CD4-positive, alpha-beta T cell treated with Interleukin-4 for 4 hours (primary cell): ENCODE measurements around the gene UIMC1.
"Not testable (repeated sequence)": the region's sequence is repeated elsewhere in the genome, so short reads cannot be mapped to it uniquely, and the experiment has no call there.

ENCODE experiments used
- DNase-seq: peaks from one replicate; pipeline ENCODE4 v3.0.0-alpha.2; 2020

The UIMC1 gene

DNA sequence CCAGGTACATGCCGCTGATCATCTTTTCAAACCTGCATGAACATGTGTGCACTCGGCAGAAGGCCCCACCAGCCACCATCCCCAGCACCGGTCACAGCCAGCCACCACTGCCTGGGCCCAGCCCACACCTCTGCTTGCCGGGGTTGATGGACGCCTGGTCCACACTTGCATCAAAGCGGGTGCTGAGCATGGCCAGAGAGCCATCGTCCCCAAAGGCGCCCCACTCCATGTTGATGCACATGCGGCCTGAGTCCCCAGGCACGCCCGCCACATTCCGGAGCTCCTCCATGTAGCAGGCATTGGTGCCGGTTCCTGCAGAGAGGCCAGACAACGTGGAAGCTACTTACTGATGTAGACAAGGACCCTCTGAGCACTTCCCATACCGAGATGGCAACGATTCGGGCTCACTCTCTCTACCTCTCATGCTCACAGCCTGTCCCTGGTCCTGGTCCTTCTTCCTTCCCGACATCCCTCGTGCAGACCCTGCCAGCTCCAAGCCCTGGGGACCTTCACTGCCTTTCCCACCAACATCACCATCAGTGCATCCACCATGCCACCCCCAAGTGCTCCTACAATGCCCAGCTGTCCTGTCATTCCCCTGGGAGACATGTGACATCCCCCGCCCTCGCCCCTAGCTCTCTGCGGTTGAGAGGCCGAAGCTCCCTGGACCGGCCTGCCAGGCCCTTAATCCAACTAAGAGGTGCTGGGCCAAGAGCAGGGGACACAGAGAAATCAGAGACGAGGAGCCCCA is 124.6 kb downstream of the UIMC1 start:
- no peak for DNase-seq

DNA sequence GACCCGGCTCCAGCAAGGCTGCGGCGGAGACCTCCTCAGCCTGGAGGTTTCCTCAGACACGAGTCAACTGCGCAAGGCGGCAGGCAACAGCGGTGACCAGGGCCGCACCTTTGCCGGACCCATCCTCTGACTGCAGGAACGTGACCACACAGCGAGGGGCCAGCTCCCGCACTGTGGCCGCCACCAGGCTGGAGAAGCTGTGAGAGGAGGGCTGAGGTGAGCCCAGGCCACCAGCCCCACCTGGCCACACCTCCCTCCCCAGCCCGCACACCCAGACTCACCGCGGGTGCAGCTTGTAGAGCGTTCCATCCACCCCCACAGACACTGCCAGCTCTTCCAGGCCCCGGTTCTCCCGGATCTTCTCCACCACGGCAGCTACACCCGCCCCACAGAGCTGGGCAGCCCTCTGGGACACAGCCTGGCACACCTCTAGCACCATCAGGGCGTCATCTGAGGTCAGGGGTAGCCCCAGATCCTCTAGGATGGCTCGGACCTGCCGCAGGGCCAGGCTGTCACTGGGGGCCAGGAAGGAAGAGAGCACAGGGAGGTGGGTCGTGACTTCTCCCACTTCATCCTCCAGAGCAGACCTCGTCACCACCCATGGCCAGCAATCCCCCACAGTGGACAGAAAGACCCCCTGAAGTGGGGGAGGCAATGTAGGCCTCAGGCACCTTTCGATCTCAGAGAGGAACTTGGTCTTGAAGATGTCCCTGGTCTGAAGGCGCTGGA is 125.4 kb downstream of the UIMC1 start:
- no peak for DNase-seq

DNA sequence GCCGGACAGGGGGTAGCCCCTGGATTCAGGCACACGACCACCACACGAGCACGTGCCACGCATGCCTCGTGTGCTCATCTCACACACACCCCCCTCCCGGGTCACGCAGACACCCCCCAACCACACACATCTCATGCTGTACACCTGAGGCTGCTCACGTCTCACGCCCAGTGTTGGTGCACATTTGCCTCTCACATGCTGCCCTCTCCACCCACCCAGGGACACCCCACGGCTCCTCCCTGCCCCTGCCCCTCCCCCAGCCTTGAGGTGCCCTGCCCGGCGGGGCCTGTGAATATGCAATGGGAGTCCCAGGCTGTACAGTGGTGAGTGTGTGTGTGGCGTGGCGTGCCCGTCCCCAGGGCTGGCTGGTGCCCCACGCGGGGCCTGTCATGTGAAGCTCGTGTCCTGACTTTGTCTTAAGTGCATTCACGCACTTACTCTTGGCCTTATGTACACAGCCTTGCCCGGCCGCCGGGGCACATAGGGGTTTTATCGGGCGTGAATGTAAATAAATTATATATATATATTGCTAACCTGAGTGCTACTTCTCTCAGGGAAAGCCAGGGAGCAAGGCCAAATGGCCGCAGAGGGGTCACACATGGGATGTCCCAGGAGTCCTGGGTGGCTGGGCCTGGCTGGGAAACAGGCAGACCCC is 126.1 kb downstream of the UIMC1 start:
- no peak for DNase-seq

DNA sequence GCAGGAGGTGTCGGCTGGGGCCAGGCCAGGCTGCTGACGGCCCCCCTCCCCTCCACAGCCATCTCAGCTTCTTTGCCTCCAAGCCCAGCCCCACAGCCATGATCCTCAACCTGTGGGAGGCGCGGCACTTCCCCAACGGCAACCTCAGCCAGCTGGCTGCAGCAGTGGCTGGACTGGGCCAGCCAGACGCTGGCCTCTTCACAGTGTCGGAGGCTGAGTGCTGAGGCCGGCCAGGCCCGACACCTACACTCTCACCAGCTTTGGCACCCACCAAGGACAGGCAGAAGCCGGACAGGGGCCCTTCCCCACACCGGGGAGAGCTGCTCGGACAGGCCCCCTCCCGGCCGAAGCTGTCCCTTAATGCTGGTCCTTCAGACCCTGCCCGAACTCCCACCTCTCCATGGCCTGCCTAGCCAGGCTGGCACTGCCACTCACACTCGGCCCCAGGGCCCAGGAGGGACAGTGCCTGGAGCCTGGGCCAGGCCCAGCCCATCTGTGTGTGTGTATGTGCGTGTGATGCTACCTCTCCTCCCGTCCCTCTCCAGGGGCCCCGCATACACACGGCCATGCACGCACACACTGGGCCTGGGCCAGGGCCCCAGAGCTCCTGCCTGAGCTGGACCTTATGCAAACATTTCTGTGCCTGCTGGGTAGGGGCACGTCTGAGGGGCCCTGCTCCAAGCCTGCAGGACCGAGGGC is 126.8 kb downstream of the UIMC1 start:
- no peak for DNase-seq

DNA sequence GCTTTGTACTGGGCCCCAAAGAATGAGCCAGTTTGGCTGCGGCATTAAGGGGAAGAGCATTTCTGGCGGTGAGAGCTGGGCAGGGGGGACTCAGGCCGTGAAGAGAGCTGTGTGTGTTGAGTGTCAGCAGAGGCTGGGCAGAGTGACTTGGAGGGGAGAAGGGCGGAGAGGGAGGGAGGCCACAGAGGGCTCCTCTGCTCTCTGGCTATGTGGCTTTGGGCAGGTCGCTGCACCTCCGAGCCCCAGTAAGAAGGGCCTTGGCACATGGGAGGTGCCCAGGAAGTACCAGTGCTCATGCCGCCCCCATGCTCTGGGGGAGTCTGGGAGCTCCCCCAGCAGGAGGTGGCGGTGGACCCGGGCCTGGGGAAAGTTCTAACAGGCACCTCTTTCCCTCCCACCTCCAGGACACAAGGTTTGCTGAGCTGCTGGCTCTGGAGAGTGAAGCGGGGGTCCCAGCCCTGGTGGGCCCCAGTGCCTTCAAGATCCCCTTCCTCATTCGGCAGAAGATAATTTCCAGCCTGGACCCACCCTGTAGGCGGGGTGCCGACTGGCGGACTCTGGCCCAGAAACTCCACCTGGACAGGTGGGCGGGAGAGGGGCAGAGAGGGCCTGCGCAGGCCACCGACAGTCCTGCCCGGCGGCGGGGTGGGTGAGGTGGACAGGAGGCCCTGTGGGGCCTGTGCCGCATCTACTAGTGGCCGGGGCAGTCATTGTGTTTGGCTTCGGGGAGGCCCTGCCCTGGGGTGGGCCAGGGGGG is 127.5 kb downstream of the UIMC1 start:
- no peak for DNase-seq

DNA sequence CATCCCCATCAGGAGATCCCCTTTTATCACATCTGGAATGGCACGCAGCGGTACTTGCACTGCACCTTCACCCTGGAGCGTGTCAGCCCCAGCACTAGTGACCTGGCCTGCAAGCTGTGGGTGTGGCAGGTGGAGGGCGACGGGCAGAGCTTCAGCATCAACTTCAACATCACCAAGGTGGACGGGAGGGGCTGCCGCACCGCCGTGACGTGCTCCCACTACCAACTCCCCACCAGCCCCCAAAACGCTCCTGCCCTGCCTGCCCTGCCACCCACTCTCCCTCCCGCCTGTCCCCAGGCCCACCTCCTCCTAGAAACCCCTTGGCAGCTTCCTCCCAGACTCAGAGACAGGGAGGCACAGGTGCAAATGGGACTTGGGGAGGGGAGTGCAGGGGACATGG is 128.1 kb downstream of the UIMC1 start:
- DNase-seq, result no peak

DNA sequence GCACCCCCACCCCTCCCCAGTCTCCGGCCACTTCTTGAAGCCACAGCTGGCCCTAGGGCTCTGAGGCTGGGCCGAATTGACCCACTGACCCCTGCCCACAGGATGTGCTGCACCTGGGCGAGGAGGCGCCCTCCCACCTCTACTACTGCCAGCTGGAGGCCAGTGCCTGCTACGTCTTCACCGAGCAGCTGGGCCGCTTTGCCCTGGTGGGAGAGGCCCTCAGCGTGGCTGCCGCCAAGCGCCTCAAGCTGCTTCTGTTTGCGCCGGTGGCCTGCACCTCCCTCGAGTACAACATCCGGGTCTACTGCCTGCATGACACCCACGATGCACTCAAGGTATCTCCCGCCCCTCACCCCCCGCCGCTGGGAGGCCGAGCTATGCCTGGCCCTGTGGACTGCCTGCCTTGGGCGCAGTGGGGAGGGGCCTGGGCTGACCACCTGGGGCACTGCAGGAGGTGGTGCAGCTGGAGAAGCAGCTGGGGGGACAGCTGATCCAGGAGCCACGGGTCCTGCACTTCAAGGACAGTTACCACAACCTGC is 128.7 kb downstream of the UIMC1 start:
- DNase-seq, result no peak

DNA sequence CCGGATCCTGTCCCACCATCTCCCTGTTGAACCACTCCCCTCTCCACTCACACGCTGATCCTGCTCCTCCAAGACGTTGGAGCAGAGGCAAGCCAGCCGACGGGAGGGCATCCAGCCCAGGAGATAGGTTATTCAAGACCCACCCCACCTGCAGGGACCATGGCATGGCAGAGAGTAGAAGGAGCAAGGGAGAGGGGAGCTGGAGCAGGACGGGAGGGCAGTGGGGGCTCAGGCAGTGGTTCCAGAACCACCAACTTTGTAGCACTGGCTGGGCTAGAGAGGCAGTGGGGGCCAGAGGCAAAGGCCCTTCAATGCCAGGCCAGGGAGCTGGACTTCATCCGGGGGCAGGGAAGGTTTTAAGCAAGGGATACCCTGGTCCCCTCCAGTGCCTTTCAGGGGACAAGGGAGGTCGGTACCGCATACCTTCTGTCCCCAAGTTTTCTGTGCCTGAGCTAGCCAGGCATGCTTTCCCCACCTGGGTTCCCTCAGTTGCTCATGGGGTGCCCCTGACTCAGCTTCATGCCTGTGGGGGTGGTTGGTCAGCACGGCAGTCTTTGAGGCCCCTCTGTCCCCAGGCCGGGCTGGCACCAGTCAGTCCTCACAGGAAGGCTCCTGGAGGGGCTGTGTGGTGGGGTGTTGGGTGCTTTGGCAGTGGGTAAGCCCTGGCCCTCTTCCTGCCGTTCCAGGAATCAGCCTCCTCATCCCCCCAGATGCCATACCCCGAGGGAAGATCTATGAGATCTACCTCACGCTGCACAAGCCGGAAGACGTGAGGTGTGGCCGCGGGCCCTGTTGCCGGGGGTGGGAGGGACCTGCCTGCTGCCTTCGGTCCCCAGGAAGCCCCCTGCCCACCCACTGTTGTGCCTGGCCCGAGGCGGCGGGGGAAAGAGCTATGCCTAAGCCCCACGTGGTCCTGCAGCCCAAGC is 129.8 kb downstream of the UIMC1 start:
- no peak for DNase-seq

DNA sequence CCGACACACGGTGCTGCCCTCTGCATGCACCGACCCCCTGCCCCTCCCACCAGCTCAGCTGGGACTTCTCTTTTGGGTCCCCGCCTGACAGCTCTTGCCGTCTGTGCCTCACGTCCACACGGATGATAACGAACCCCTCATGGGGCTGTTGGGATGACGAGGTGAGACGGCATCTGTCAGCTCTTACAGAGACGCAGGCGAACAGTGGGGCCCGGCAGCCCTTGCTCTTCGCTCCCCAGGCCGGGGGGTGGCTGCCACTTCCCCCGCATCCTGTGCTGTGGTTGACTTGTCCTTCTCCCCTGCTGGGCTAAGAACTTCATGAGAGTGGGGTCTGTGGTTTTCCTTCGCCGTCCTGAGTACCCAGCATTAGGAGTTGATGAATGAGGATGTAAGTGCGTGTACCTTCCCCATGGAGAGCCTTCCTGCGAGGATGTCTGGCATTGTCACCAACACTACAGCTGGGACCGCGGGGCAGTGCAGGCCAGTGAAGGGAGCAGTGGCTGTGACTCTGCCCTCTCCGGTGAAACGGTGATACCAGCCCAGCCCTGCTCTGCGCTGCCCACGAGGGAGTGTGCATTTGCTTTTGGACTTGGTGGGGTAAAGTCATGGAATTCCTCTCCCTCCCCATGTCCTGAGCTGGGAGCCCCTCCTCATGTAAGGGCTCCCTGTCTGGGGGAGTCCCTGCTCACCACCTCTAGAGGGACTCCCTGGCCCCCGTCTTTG is 130.6 kb downstream of the UIMC1 start:
- no peak for DNase-seq

DNA sequence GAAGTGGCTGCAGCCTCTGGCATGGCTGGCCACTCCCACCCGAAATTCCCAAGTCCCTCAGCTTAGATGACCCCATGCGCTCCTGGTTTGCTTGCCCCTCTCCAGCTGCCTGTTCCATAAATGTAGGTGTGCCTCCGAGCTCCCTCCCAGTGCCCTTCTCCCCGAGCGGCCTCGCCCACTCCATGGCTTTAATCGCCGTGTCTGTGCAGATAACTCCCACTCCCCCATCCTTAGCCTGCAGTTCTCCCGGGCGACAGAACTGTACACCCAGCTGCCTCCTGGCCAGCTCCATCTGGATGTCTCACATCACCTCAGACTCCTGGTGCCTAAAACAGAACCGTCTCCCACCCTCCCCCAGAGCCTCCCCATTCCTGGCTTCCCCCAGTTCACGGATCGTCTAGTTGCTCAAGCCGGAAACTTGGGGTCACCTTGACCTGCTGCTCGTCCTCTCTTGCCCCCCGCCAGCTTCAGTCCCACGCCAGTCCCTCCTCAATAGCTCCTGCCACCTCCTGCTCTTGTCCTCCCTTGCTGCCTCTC is 131.5 kb downstream of the UIMC1 start:
- no peak for DNase-seq

DNA sequence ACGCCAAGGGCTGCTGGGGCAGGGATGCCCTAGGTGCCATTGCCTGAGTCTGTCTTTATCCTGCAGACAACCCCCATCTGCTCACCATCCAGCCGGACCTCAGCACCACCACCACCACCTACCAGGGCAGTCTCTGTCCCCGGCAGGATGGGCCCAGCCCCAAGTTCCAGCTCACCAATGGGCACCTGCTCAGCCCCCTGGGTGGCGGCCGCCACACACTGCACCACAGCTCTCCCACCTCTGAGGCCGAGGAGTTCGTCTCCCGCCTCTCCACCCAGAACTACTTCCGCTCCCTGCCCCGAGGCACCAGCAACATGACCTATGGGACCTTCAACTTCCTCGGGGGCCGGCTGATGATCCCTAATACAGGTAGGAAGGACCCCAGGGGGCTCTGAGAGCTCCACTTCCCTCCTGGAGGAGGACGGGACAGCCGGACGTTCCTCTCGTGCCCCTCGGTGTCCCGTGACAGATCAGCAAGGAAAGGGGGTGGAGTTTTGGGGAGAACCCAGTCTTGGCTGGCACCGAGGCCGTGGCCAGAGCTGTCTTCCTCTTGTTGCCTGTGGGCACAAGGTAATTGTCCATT is 132.3 kb downstream of the UIMC1 start:
- no peak for DNase-seq

DNA sequence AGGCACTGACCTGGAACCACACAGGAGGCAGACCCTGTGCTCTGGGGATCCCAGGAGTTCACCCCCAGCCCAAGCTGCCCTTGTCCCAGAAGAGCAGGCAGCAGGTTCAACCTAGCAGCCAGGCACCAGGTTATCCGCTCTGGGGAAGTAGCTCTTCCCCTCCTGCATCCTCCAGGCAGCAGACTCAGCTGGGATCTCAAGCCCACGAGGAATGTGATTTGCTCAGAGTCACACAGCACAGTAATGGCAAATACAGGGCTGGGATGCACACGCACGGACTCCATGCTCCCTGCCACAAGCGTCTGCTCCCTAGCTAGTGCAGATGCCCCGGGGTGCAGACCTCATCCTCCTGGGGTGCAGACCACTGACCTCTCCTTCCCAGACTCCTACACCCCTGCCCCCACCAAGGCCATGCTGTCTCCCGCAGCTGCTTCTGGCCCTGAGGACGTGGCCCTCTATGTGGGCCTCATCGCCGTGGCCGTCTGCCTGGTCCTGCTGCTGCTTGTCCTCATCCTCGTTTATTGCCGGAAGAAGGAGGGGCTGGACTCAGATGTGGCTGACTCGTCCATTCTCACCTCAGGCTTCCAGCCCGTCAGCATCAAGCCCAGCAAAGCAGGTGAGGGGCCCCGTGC is 132.9 kb downstream of the UIMC1 start:
- no peak for DNase-seq

DNA sequence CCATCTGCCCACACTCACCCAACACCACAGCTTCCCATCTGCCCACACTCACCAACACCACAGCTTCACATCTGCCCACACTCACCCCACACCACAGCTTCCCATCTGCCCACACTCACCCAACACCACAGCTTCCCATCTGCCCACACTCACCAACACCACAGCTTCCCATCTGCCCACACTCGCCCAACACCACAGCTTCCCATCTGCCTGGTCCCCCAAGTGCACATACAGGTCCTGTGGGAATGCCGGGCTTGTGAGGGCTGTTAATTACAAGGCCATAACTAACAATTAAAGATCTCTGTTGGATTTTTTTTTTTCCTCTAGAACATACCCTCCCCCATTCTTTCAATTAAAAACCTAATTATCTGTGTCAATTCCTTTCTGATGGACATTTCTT is 133.6 kb downstream of the UIMC1 start:
- DNase-seq, result not testable (repeated sequence)

DNA sequence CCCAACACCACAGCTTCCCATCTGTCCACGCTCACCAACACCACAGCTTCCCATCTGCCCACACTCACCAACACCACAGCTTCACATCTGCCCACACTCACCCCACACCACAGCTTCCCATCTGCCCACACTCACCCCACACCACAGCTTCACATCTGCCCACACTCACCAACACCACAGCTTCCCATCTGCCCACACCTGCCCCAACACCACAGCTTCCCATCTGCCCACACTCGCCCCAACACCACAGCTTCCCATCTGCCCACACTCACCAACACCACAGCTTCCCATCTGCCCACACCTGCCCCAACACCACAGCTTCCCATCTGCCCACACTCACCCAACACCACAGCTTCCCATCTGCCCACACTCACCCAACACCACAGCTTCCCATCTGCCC is 134.0 kb downstream of the UIMC1 start:
- DNase-seq, result not testable (repeated sequence)

DNA sequence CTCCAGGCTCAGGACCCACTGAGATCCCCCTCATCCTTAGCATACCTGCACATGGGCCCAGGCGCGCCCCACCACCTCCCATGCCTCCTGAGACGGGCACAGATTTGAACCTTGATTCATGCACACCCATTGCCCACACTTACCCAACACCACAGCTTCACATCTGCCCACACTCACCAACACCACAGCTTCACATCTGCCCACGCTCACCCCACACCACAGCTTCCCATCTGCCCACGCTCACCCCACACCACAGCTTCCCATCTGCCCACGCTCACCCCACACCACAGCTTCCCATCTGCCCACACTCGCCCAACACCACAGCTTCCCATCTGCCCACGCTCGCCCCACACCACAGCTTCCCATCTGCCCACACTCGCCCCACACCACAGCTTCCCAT is 135.9 kb downstream of the UIMC1 start:
- not testable (repeated sequence) for DNase-seq

DNA sequence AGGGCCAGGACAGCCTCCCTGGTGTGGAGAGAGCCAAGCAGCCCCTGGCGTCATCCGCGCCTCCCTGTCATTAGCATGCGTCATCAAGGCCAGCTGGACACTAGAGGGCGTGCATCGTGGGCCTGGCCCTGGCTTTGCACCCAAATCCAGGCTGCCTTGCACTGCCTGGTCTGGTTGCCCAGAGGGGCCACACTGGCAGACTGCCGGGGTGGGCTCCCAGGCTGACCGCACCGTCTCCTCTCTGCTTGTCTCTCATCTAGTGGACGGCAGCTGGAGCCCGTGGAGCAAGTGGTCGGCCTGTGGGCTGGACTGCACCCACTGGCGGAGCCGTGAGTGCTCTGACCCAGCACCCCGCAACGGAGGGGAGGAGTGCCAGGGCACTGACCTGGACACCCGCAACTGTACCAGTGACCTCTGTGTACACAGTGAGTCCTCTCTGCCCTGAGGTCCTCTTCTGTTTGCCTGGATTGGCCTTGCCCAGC is 136.4 kb downstream of the UIMC1 start:
- DNase-seq, result no peak

DNA sequence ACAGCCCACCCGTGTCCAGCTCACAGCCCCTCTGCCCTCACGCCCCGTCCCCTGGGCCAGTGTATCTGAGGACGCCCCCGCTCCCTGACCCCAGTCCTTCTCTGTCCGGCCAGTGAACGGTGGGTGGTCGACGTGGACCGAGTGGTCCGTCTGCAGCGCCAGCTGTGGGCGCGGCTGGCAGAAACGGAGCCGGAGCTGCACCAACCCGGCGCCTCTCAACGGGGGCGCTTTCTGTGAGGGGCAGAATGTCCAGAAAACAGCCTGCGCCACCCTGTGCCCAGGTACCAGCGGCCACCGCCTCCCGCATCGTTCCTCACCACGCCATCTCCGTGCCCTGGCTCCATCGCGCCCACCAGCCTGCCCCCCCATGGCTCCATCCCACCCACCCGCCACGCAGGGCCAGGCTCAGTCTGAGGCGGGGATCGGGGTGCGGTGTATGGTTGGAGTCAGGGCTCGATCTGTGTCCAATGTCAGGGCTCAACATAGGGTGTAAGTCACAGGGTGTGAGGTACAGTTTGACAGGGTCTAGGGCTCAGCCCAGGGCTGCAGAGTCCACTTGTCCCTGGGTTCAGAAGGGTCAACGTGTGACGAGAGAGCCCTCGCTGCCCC is 137.0 kb downstream of the UIMC1 start:
- no peak for DNase-seq

DNA sequence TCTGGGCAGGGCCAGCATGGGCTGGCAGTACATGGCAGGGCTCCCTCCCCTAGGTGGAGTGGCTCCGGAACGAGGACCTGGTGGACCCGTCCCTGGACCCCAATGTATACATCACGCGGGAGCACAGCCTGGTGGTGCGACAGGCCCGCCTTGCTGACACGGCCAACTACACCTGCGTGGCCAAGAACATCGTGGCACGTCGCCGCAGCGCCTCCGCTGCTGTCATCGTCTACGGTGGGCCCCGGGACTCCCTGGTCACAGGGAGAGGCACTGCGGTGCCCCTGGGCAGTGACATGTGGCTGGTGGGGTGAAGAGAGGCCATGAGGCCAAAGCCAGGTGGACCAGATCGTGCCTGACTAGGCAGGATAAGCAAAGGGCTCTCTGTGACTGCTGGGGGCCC is 137.8 kb downstream of the UIMC1 start:
- no peak for DNase-seq

DNA sequence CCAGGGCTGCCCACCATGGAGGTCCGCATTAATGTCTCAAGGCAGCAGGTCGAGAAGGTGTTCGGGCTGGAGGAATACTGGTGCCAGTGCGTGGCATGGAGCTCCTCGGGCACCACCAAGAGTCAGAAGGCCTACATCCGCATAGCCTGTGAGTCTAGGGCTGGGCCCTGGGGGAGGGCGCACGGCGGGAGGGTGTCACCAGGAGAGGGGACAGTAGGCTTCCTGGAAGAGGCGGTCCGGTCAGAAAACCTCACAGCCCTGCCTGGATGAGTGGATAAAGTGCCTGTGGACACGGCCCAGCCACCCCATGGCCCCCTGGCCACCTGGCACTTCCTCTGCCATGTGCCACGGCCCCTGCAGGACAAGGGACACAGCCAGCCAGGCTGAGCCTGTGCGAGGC is 138.5 kb downstream of the UIMC1 start:
- DNase-seq, result no peak
